Measurements from ENCODE around the gene MT1F.

The MT1F gene

DNA sequence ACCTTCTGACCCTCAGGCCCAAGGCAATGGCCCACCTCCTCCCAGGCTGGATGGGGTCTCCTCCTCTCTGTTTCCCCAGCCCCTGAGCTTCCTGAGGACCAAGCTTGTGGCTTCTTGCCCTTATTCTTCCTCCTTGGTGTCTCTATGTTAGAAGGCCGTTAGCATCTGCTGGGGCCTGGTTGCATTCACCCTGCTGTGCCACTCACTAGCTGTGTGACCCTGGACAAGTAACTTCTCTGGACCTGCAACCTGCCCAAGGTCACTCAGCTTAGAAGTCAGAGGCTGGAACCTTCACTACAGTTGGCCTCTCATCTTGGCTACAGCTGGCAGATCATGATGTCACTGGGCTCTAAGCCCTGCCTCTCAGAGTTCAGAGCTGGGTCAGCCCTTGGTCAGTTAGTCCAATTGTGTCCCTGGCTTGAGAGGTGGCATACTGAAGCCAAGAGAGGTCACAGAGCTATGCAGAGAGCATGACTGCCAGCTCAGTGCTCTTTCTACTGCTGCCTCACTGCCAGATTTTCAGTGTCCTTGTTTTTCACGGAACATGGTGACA is 46.4 kb upstream of the MT1F start:
- no peak overlapping the region for H3K4me3 ChIP-seq (replicated peaks; ENCODE audit: low read depth, low read length)
- TF ChIP-seq CTCF (IDR thresholded peaks at IDR 0.05; ENCODE audit: low read length, missing control alignments), result no peak
- DNase-seq (ENCODE audit: low read depth), result peak; percentile 59

GRCh38 chr16:56613706-56614105 is 44.1 kb upstream of the MT1F start:
- DNase-seq (ENCODE audit: low read depth), result no peak
- no peak for TF ChIP-seq CTCF (IDR thresholded peaks at IDR 0.05; ENCODE audit: low read length, missing control alignments)
- H3K4me3 ChIP-seq (replicated peaks; ENCODE audit: low read depth, low read length), result no peak overlapping the region

- no peak overlapping the region for H3K4me3 ChIP-seq (replicated peaks; ENCODE audit: low read depth, low read length)
- no peak for TF ChIP-seq CTCF (IDR thresholded peaks at IDR 0.05; ENCODE audit: low read length, missing control alignments)
- peak; percentile 47 for DNase-seq (ENCODE audit: low read depth)
Observed at GRCh38 chr16:56614549-56614991, 43.2 kb upstream of the MT1F start.

DNA sequence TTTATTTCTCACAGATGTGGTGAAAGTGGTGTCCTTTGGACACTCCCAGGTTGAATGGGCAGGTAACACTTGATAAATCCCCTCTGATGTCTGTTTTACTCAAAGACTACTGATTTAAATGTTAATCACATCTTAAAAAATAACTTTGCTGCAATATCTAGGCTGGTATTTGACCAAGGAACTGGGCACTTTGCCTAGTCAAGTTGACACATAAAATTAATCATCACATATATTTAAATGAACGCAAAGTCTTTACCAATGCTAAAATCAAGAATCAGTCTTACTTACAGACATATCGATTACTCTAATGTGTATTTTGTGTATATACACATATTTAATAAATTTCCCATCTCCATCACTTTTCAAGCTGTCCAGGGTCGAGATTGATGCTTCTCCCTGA is 42.4 kb upstream of the MT1F start:
- no peak overlapping the region for H3K4me3 ChIP-seq (replicated peaks; ENCODE audit: low read depth, low read length)
- TF ChIP-seq CTCF (IDR thresholded peaks at IDR 0.05; ENCODE audit: low read length, missing control alignments), result no peak
- peak; percentile 37 for DNase-seq (ENCODE audit: low read depth)

DNA sequence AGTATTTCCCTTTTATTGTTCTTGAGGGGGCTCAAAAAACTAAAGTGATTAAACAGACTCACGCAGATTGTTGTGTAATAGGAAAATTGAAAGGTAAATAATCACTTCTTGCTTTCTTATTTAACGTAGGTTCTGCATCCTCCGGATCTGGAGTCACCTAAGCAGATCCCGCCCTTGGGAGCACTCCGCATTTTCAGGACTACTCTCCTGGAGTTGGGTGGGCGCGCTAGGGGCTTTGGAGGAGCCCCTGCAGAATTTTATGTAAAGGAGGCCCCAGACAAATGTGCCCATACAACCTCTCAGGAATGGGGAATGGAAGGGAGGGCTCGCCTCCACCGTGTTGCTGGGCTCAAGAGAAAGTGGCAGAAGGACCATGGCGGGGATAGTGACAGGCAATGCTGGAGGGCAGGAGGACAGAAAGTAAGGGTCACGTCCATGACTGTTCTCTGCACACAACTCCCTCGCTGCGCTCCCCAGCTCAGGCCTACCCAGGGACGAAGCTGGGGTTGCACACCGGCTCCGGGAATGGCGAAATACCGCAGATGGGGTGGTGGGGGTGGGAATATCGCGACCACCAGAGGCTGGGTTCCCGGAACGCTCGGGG is 41.0 kb upstream of the MT1F start:
- peak overlapping the region; percentile 1 for H3K4me3 ChIP-seq (replicated peaks; ENCODE audit: low read depth, low read length)

GRCh38 chr16:56617212-56618085 is 40.3 kb upstream of the MT1F start:
- H3K4me3 ChIP-seq (replicated peaks; ENCODE audit: low read depth, low read length), result peak overlapping the region; percentile 1
- no peak for TF ChIP-seq CTCF (IDR thresholded peaks at IDR 0.05; ENCODE audit: low read length, missing control alignments)
- DNase-seq (ENCODE audit: low read depth), result peak; percentile 68

More for the DNA sequence above, 41.0 kb upstream of the MT1F start:
- no peak for TF ChIP-seq CTCF (IDR thresholded peaks at IDR 0.05; ENCODE audit: low read length, missing control alignments)
- DNase-seq (ENCODE audit: low read depth), result no peak
